Skeletal muscle cell (primary cell): ENCODE results near the gene MRPS34.
A peak's percentile ranks its signal among the peaks of the same experiment; 100 is the strongest.

Source experiments
- DNase-seq: peaks from one replicate; pipeline ENCODE4 v3.0.0-alpha.2; 2010; ENCODE audit warnings: low read depth
- H3K4me3 ChIP-seq: 2 replicates; pipeline ENCODE4 v1.5.1; 2011; ENCODE audit warnings: low read depth, mild to moderate bottlenecking, control low read depth, low read length, moderate library complexity

MRPS34 gene

GRCh38 chr16:1784977-1785845 is 12.3 kb upstream of the MRPS34 start:
- DNase-seq = no peak
- H3K4me3 ChIP-seq = no peak overlapping the region

- peak within 1 kb of the TSS; percentile 89 for H3K4me3 ChIP-seq
- peak; percentile 100 for DNase-seq
Observed at GRCh38 chr16:1782408-1783264, 9.7 kb upstream of the MRPS34 start, which contains the start of the genes NUBP2 and SPSB3. NUBP2 (plus strand) TSS chr16:1782960; CDS start chr16:1783021, 61 bp downstream. SPSB3 (minus strand) TSS chr16:1782571; CDS start chr16:1781483, 1,088 bp downstream.

- no peak for DNase-seq
Observed at GRCh38 chr16:1781758-1782407, 8.9 kb upstream of the MRPS34 start.

GRCh38 chr16:1781254-1781653 is 8.3 kb upstream of the MRPS34 start:
- peak overlapping the region; percentile 81 for H3K4me3 ChIP-seq
- DNase-seq = no peak

More at GRCh38 chr16:1781758-1782407, 8.9 kb upstream of the MRPS34 start:
- H3K4me3 ChIP-seq = peak overlapping the region; percentile 81

GRCh38 chr16:1780677-1781072 is 7.7 kb upstream of the MRPS34 start:
- DNase-seq = no peak
- H3K4me3 ChIP-seq = no peak overlapping the region

GRCh38 chr16:1779741-1780676 is 7.1 kb upstream of the MRPS34 start:
- DNase-seq = no peak
- no peak overlapping the region for H3K4me3 ChIP-seq

- H3K4me3 ChIP-seq = no peak overlapping the region
- DNase-seq = no peak
Observed at GRCh38 chr16:1779234-1779701, 6.3 kb upstream of the MRPS34 start.

- no peak for DNase-seq
- no peak overlapping the region for H3K4me3 ChIP-seq
Observed at GRCh38 chr16:1778200-1779179, 5.6 kb upstream of the MRPS34 start.

- no peak overlapping the region for H3K4me3 ChIP-seq
- no peak for DNase-seq
Observed at GRCh38 chr16:1777375-1778199, 4.7 kb upstream of the MRPS34 start.

GRCh38 chr16:1776991-1777374 is 4.0 kb upstream of the MRPS34 start:
- DNase-seq = no peak
- H3K4me3 ChIP-seq = no peak overlapping the region

GRCh38 chr16:1776672-1776955 is 3.7 kb upstream of the MRPS34 start:
- DNase-seq = no peak
- no peak overlapping the region for H3K4me3 ChIP-seq

- DNase-seq = no peak
- no peak overlapping the region for H3K4me3 ChIP-seq
Observed at GRCh38 chr16:1775846-1776671, 3.1 kb upstream of the MRPS34 start.

GRCh38 chr16:1775006-1775845 is 2.3 kb upstream of the MRPS34 start:
- no peak overlapping the region for H3K4me3 ChIP-seq
- DNase-seq = no peak

GRCh38 chr16:1774448-1774780 is 1.5 kb upstream of the MRPS34 start:
- H3K4me3 ChIP-seq = peak overlapping the region; percentile 78
- no peak for DNase-seq

GRCh38 chr16:1773703-1774447 is 941 bp upstream of the MRPS34 start:
- peak overlapping the region; percentile 78 for H3K4me3 ChIP-seq
- no peak for DNase-seq
